Trophoblast cell (in vitro differentiated cells and primary cell): ENCODE data around the gene ASB13.

Source experiments
- DNase-seq, 2 donors: peaks; one replicate each; pipeline ENCODE4 v3.0.0-alpha.2; 2016
- H2AFZ ChIP-seq: 2 replicates; pipeline ENCODE4 v1.6.1; 2013; ENCODE audit warnings: low read length, moderate library complexity, mild to moderate bottlenecking; ENCODE audit not compliant: insufficient read depth, poor library complexity
- H2AK5ac ChIP-seq: 2 replicates; pipeline ENCODE4 v1.6.1; 2013; ENCODE audit warnings: mild to moderate bottlenecking, low read length
- H2BK120ac ChIP-seq: 2 replicates; pipeline ENCODE4 v1.6.1; 2013; ENCODE audit warnings: low read length, mild to moderate bottlenecking, moderate library complexity; ENCODE audit not compliant: insufficient read depth, poor library complexity
- H2BK12ac ChIP-seq: 2 replicates; pipeline ENCODE4 v1.6.1; 2013; ENCODE audit warnings: mild to moderate bottlenecking, low read length, moderate library complexity
- H2BK5ac ChIP-seq: 2 replicates; pipeline ENCODE4 v1.6.1; 2013; ENCODE audit warnings: low read length, low read depth, moderate library complexity, mild to moderate bottlenecking; ENCODE audit not compliant: poor library complexity
- H3K14ac ChIP-seq: 2 replicates; pipeline ENCODE4 v1.6.1; 2013; ENCODE audit warnings: mild to moderate bottlenecking, low read length
- H3K18ac ChIP-seq: 2 replicates; pipeline ENCODE4 v1.6.1; 2013; ENCODE audit warnings: mild to moderate bottlenecking, low read length
- H3K23ac ChIP-seq: 2 replicates; pipeline ENCODE4 v1.6.1; 2013; ENCODE audit warnings: low read length
- H3K27ac ChIP-seq: 2 replicates; pipeline ENCODE4 v1.5.1; 2013; ENCODE audit warnings: low read depth, mild to moderate bottlenecking, inconsistent platforms, low read length, moderate library complexity
- H3K27me3 ChIP-seq: 2 replicates; pipeline ENCODE4 v1.6.1; 2013; ENCODE audit warnings: inconsistent platforms, mild to moderate bottlenecking, low read length, moderate library complexity; ENCODE audit not compliant: insufficient read depth
- H3K36me3 ChIP-seq, 2 experiments: 1 replicate in 1 of 2; 2 replicates in 1 of 2; pipeline ENCODE4 v1.6.1; 2013; ENCODE audit warnings: low read length in 2 of 2, mild to moderate bottlenecking in 2 of 2, moderate library complexity in 1 of 2; ENCODE audit not compliant: insufficient read depth in 2 of 2, control insufficient read depth in 1 of 2
- H3K4ac ChIP-seq: 2 replicates; pipeline ENCODE4 v1.6.1; 2013; ENCODE audit warnings: low read depth, mild to moderate bottlenecking, low read length, moderate library complexity
- H3K4me1 ChIP-seq, 2 experiments: 1 replicate in 1 of 2; 2 replicates in 1 of 2; pipeline ENCODE4 v1.6.1; 2013; ENCODE audit warnings: low read length in 2 of 2, mild to moderate bottlenecking in 2 of 2, moderate library complexity in 1 of 2; ENCODE audit not compliant: insufficient read depth in 2 of 2, control insufficient read depth in 1 of 2
- H3K4me2 ChIP-seq: 2 replicates; pipeline ENCODE4 v1.6.1; 2013; ENCODE audit warnings: inconsistent platforms, mild to moderate bottlenecking, low read length, moderate library complexity
- H3K4me3 ChIP-seq: 2 replicates; pipeline ENCODE4 v1.5.1; 2013; ENCODE audit warnings: mild to moderate bottlenecking, low read depth, low read length, inconsistent platforms
- H3K79me1 ChIP-seq: one replicate; pipeline ENCODE4 v1.6.1; 2013; ENCODE audit warnings: low read length
- H3K79me2 ChIP-seq: 2 replicates; pipeline ENCODE4 v1.6.1; 2013; ENCODE audit warnings: low read length, mild to moderate bottlenecking; ENCODE audit not compliant: control insufficient read depth, insufficient read depth, poor library complexity
- H3K9ac ChIP-seq: 2 replicates; pipeline ENCODE4 v1.6.1; 2013; ENCODE audit warnings: mild to moderate bottlenecking, low read length
- H3K9me3 ChIP-seq: 2 replicates; pipeline ENCODE4 v1.6.1; 2013; ENCODE audit warnings: low read depth, mild to moderate bottlenecking, control low read depth, inconsistent platforms, low read length; ENCODE audit not compliant: insufficient read depth
- H4K12ac ChIP-seq: 2 replicates; pipeline ENCODE4 v1.6.1; 2013; ENCODE audit warnings: low read depth, mild to moderate bottlenecking, low read length, moderate library complexity
- H4K8ac ChIP-seq: 2 replicates; pipeline ENCODE4 v1.6.1; 2013; ENCODE audit warnings: low read depth, mild to moderate bottlenecking, low read length, moderate library complexity
- H4K91ac ChIP-seq: one replicate; pipeline ENCODE4 v1.6.1; 2013; ENCODE audit warnings: low read depth, mild to moderate bottlenecking, low read length, moderate library complexity
- WGBS: extraction: QIAGEN DNeasy Blood & Tissue Kit; methylation state at CpG from one replicate; pipeline ENCODE4 v1.1.7; 2013; ENCODE audit warnings: missing lambda C conversion rate; ENCODE audit not compliant: insufficient read length, insufficient coverage; ENCODE audit errors: extremely low coverage; 5-methylcytosine and 5-hydroxymethylcytosine counted together

ASB13 gene

GRCh38 chr10:5618042-5618441 is 48.4 kb downstream of the ASB13 start:
- Histone ChIP-seq H3K9ac (no peak overlapping the region), H3K79me1 (peaks cover 49% of the 10 kb centered on the region), H3K27me3 (no peaks in the 10 kb centered on the region), H2BK5ac (no peak overlapping the region), H3K4me3 (no peak overlapping the region), H3K4me2 (no peak overlapping the region), H2BK12ac (peak overlapping the region; percentile 83), H2AK5ac (peak overlapping the region; percentile 38), H3K9me3 (no peaks in the 10 kb centered on the region), H2AFZ (no peak overlapping the region), H4K8ac (no peak overlapping the region), H3K23ac (no peak overlapping the region), H4K91ac (peak overlapping the region; percentile 53), H3K4me1 (peaks cover 25 to 33% of the 10 kb centered on the region in 2 experiments), H3K79me2 (peaks cover 2% of the 10 kb centered on the region), H3K14ac (peak overlapping the region; percentile 10), H4K12ac (no peak overlapping the region), H3K27ac (no peak overlapping the region), H3K18ac (peak overlapping the region; percentile 16), H3K4ac (no peak overlapping the region), H2BK120ac (peak overlapping the region; percentile 34), H3K36me3 (no peaks in the 10 kb centered on the region)
- DNase-seq, result peak; percentile 21 to 68
- no CpG with 5 or more reads among the region's 8 CpGs for WGBS

GRCh38 chr10:5617521-5617920 is 48.9 kb downstream of the ASB13 start:
- H3K79me1 ChIP-seq, result peaks cover 46% of the 10 kb centered on the region
- peak overlapping the region; percentile 23 for H2BK120ac ChIP-seq
- H3K9ac ChIP-seq, result no peak overlapping the region
- no peak for DNase-seq
- no peaks in the 10 kb centered on the region for H3K9me3 ChIP-seq
- no peak overlapping the region for H3K4me3 ChIP-seq
- no peak overlapping the region for H3K18ac ChIP-seq
- no peak overlapping the region for H2BK5ac ChIP-seq
- H3K23ac ChIP-seq, result no peak overlapping the region
- H4K91ac ChIP-seq, result peak overlapping the region; percentile 40
- WGBS, result no CpG with 5 or more reads among the region's 11 CpGs
- no peak overlapping the region for H4K12ac ChIP-seq
- H2AFZ ChIP-seq, result no peak overlapping the region
- peaks cover 2% of the 10 kb centered on the region for H3K79me2 ChIP-seq
- no peaks in the 10 kb centered on the region for H3K36me3 ChIP-seq
- no peak overlapping the region for H3K4ac ChIP-seq
- no peaks in the 10 kb centered on the region for H3K27me3 ChIP-seq
- H3K4me1 ChIP-seq, result peaks cover 22 to 30% of the 10 kb centered on the region in 2 experiments
- peak overlapping the region; percentile 93 for H2BK12ac ChIP-seq
- H3K27ac ChIP-seq, result no peak overlapping the region
- no peak overlapping the region for H4K8ac ChIP-seq
- H3K14ac ChIP-seq, result peak overlapping the region; percentile 23
- H3K4me2 ChIP-seq, result no peak overlapping the region
- H2AK5ac ChIP-seq, result peak overlapping the region; percentile 83

GRCh38 chr10:5616836-5617235 is 49.6 kb downstream of the ASB13 start:
- H3K27me3 ChIP-seq, result no peaks in the 10 kb centered on the region
- no peaks in the 10 kb centered on the region for H3K9me3 ChIP-seq
- H2BK120ac ChIP-seq, result peak overlapping the region; percentile 26
- peak overlapping the region; percentile 14 for H3K18ac ChIP-seq
- no peak overlapping the region for H3K4me3 ChIP-seq
- H3K4me2 ChIP-seq, result no peak overlapping the region
- H2AFZ ChIP-seq, result no peak overlapping the region
- no peak overlapping the region for H2BK5ac ChIP-seq
- no peak overlapping the region for H3K23ac ChIP-seq
- H3K79me1 ChIP-seq, result peaks cover 41% of the 10 kb centered on the region
- peak overlapping the region; percentile 16 for H3K14ac ChIP-seq
- DNase-seq, result no peak
- peaks cover 2% of the 10 kb centered on the region for H3K79me2 ChIP-seq
- H3K4ac ChIP-seq, result no peak overlapping the region
- no peak overlapping the region for H3K9ac ChIP-seq
- H4K91ac ChIP-seq, result peak overlapping the region; percentile 54
- no peaks in the 10 kb centered on the region for H3K36me3 ChIP-seq
- H2AK5ac ChIP-seq, result peak overlapping the region; percentile 83
- no CpG with 5 or more reads among the region's 6 CpGs for WGBS
- H3K4me1 ChIP-seq, result peaks cover 22 to 30% of the 10 kb centered on the region in 2 experiments
- H4K8ac ChIP-seq, result peak overlapping the region; percentile 50
- H4K12ac ChIP-seq, result no peak overlapping the region
- no peak overlapping the region for H3K27ac ChIP-seq
- peak overlapping the region; percentile 93 for H2BK12ac ChIP-seq

- H4K12ac ChIP-seq, result no peak overlapping the region
- peak overlapping the region; percentile 47 for H3K18ac ChIP-seq
- H2BK12ac ChIP-seq, result peak overlapping the region; percentile 88
- peaks cover 2% of the 10 kb centered on the region for H3K79me2 ChIP-seq
- no peak overlapping the region for H3K27ac ChIP-seq
- H2BK120ac ChIP-seq, result peak overlapping the region; percentile 70
- no peak overlapping the region for H4K8ac ChIP-seq
- peaks cover 36% of the 10 kb centered on the region for H3K79me1 ChIP-seq
- peak overlapping the region; percentile 12 for H3K14ac ChIP-seq
- H3K9me3 ChIP-seq, result no peaks in the 10 kb centered on the region
- no peak for DNase-seq
- no peak overlapping the region for H3K23ac ChIP-seq
- no peak overlapping the region for H2AFZ ChIP-seq
- H2AK5ac ChIP-seq, result peak overlapping the region; percentile 87
- H3K4me3 ChIP-seq, result no peak overlapping the region
- H3K9ac ChIP-seq, result no peak overlapping the region
- no peak overlapping the region for H2BK5ac ChIP-seq
- no peak overlapping the region for H3K4ac ChIP-seq
- H3K27me3 ChIP-seq, result no peaks in the 10 kb centered on the region
- WGBS, result no CpG with 5 or more reads among the region's 26 CpGs
- no peaks in the 10 kb centered on the region for H3K36me3 ChIP-seq
- peaks cover 22 to 30% of the 10 kb centered on the region in 2 experiments for H3K4me1 ChIP-seq
- peak overlapping the region; percentile 66 for H4K91ac ChIP-seq
- no peak overlapping the region for H3K4me2 ChIP-seq
Measured at GRCh38 chr10:5616046-5616445, 50.3 kb downstream of the ASB13 start.
